Measurements from ENCODE around the gene STAM.
"Not testable (repeated sequence)": the region's sequence is repeated elsewhere in the genome, so short reads cannot be mapped to it uniquely, and the experiment has no call there.

Gene STAM

DNA sequence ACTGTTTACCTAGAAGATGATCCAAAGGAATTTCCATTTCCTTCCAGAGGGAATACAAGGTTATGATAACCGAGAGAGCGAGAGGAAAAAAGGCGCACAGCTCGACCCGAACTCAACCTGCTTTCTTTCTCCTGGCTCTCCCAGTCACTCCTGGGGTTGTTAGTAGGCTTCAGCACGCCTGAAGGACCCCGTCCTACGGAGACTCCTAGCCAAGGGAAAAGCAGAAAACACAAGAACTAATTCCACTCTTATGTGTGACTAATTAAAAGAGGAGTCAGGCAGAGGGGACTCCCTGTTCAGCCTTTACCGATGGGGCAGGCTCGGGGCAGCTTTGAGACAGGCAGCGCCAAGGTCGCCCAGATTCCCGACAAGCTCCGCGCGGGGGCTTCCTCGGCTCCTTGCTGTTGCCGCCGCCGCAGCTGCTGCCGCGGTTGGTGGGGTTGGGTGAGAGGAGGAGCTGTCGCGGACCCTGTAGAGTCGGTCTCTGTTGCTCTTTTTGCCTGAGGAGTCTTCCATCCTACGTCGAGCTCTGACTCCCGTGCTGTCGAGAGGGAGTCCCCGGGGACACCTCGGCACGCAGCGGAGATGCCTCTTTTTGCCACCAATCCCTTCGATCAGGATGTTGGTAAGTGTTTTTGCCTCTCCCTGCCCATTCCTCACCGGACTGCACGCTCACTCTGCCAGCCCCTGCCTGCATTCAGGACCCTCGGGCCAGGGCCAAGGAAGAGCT is at the start of gene STAM:
Gene STAM (plus strand): TSS at position 397 of the 730 bp plus-strand sequence. CDS start 189 bp downstream, at position 586.
- DNase-seq (ENCODE audit: low read depth), result peak; percentile 87

- DNase-seq (ENCODE audit: low read depth), result no peak
Measured at GRCh38 chr10:17597386-17597785, 46.6 kb upstream of the STAM start.

GRCh38 chr10:17599089-17599488 is 44.9 kb upstream of the STAM start:
- no peak for DNase-seq (ENCODE audit: low read depth)

DNA sequence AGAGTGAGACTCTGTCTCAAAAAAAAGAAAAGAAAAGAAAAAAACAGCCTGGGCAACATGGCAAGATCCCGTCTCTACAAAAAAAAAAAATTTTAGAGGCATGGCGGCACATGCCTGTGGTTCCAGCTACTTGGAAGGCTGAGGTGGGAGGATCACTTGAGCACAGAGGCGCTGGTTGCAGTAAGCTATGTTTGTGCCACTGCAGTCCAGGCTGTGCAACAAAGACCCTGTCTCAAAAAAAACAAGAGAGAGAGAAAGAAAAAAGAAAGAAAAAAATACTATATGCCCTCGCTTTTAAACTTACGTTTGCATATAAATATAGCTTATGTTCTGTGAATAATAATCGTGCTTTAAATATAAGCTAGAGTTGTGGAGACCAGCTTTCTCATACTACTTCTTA is 38.0 kb upstream of the STAM start:
- DNase-seq (ENCODE audit: low read depth), result no peak

- no peak for DNase-seq (ENCODE audit: low read depth)
Measured at GRCh38 chr10:17606547-17607040, 37.4 kb upstream of the STAM start.

GRCh38 chr10:17607060-17607459 is 36.9 kb upstream of the STAM start:
- DNase-seq (ENCODE audit: low read depth), result no peak

- DNase-seq (ENCODE audit: low read depth), result no peak
Measured at GRCh38 chr10:17607603-17608332, 36.2 kb upstream of the STAM start.

GRCh38 chr10:17609523-17610079 is 34.4 kb upstream of the STAM start:
- DNase-seq (ENCODE audit: low read depth), result no peak

DNA sequence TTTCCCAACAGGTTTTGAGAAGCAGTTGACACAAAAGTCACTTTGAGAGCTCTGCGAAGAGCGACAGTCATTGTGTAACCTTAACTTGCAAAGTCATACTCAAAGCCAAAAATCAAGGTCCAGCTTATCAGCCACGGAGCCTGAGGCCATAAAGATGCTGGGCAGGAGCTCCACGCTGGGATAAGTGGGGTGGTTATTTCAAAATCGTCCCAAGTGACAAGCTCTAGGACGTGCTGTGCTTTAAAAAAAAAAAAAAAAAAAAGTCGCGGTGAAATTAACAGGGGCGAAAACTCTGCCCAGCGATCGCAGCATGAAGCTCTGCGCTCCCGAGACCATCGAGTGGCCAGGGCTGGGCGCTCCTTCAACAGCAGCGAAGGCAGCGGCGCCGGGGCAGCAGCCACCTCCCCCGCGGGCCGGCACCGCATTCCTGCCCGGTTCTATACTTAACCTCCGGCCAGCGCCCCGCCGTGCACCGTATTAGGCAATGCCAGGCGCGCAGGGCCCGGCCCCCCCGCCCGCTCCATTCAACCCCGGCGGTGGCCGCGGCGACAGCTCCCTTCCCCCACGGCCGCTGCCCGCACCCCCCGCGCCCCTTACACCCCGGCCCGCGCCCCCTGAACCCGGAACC is 27.4 kb upstream of the STAM start:
- DNase-seq (ENCODE audit: low read depth), result peak; percentile 18

DNA sequence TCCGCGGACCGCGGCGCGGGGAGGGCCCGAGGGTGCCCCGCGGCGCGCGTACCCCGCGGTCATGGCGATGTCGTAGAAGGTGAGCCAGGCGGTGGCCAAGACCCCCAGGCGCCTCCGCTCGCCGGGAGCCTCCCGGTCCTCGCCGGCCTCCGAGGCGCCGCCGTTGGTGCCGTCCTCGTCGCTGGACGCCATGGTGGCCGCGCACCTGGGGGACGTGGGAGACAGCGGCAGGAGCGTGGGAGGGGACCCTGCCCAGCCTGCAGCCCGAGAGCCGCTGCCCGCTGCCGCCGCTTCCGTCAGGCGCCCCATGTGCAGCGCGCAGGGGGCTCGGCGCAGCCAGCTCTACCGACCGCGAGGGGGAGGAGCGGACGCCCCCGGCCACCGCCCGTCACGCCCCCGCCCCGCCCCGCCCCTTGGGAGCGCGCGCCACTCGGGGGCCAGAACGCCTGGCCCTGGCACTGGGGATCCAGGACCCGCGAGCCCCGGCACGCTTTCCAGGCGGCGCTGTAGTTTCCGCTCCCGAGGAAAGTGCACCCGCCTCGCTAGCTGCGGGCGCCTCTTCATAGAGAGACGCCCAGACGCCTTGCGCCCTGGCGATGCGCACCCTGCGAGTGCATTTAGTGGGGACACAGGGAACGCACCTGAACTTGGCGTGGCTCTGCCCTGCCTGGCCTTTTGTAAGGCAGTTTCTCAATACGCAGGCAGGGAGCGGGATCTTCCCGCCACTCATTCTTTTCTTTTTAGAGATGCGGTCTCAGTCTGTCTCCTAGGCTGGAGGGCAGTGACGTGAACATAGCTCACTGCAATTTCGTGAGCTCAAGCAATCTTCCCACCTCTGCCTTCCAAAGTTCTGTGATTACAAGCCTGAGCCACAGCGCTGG is 26.7 kb upstream of the STAM start, which contains the start of gene HACD1:
Gene HACD1 (minus strand): TSS at position 344 of the 881 bp plus-strand sequence. CDS start 35 bp downstream, at position 309.
- DNase-seq (ENCODE audit: low read depth), result peak; percentile 39

- no peak for DNase-seq (ENCODE audit: low read depth)
Measured at GRCh38 chr10:17622061-17622460, 21.9 kb upstream of the STAM start.

DNA sequence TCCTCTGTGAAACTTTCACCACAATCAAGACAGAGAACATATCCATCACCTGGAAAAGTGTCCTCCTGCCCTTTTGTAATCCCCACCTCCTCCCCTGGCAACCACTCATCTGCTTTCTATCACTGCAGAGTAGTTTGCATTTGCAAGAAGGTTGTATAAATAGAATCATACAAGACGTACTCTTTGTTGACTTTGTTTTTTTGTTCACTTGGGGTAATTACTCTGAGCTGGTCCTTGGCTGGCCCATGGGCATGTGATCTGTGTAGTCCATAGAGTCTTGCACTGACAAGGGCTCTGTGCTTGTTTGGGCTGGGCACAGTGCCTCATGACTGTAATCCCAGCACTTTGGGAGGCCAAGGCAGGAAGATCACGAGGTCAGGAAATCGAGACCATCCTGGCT is 19.0 kb upstream of the STAM start:
- no peak for DNase-seq (ENCODE audit: low read depth)

GRCh38 chr10:17626656-17627055 is 17.3 kb upstream of the STAM start:
- no peak for DNase-seq (ENCODE audit: low read depth)

DNA sequence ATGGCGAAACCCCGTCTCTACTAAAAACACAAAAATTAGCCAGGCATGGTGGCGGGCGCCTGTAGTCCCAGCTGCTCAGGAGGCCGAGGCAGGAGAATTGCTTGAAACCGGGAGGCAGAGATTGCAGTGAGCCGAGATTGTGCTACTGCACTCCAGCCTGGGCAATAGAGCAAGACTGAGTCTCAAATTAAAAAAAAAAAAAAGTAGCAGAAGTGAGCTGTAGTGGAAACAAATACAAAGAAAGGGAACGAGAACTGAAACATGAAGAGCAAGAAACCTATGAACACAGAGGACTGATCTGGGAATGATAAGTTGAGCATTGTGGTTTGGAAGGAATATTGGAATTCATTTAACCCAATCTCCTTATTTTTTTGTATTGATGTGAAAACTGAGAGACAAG is 11.4 kb upstream of the STAM start:
- not testable (repeated sequence) for DNase-seq (ENCODE audit: low read depth)

GRCh38 chr10:17633353-17633752 is 10.6 kb upstream of the STAM start:
- DNase-seq (ENCODE audit: low read depth), result no peak

DNA sequence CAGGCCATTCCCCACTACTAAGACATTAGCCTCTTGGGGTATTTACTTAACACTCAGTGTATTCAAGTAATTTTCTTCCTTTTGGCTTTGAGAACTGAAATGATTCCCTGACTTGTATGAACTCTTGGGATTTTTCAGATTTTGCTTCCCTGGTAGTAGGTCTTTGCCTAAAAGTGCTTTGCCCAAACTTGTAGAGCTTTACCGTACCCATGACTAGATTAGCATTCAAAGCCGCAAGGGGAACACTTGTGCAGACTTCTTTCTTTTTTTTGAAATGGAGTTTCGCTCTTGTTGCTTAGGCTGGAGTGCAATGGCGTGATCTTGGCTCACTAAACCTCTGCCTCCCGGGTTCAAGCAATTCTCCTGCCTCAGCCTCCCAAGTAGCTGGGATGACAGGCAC is 6.1 kb upstream of the STAM start:
- no peak for DNase-seq (ENCODE audit: low read depth)

DNA sequence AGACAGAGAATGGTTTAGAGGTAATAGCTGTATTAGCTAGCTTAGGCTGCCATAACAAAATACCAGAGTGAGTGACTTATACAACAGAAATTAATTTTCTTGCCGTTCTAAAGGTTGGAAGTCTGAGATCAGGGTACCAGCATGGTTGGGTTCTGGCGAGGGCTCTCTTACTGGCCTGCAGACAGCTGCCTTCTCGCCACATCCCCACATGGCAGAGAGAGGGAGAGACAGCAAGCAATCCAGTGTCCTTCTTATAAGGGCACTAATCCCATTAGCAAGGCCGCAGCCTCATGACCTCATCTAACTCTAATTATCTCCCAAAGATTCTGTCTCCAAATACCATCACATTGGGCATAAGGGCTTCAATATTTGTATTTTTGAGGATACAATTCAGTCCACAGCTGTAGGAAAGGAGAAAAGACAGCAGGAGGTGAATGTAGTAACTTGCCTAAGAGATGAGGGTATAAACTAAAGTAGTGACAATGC is 3.6 kb upstream of the STAM start:
- DNase-seq (ENCODE audit: low read depth), result no peak

DNA sequence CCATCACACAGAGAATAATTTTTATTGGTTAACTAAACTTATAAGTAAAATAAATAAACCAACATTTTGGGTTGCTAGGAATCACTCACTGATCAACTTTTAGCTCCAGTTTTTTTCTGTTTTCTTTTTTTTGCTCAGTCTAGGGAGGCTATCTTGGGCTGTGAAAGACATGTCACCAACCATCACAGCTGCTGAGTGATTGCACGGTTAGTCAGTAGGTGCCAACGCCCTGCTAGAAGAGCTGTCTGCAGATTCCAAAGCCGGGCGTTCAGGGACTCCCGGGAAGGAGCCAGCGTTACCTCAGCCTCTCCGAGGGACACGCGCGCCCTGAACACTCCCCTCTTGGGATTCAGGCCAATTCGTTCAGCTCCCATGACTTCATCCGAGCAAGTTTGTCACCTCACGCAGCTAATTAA is 604 bp upstream of the STAM start:
- DNase-seq (ENCODE audit: low read depth), result no peak

- no peak for DNase-seq (ENCODE audit: low read depth)
Measured at GRCh38 chr10:17644485-17644943, 563 bp downstream of the STAM start.

GRCh38 chr10:17645621-17646345 is 1.8 kb downstream of the STAM start:
- no peak for DNase-seq (ENCODE audit: low read depth)

Measured in T-helper 22 cell (primary cell).